ENCODE measurements around the gene MOGAT1.
A peak's percentile ranks its signal among the peaks of the same experiment; 100 is the strongest.
"Not testable (repeated sequence)": the region's sequence is repeated elsewhere in the genome, so short reads cannot be mapped to it uniquely, and the experiment has no call there.

The MOGAT1 gene

DNA sequence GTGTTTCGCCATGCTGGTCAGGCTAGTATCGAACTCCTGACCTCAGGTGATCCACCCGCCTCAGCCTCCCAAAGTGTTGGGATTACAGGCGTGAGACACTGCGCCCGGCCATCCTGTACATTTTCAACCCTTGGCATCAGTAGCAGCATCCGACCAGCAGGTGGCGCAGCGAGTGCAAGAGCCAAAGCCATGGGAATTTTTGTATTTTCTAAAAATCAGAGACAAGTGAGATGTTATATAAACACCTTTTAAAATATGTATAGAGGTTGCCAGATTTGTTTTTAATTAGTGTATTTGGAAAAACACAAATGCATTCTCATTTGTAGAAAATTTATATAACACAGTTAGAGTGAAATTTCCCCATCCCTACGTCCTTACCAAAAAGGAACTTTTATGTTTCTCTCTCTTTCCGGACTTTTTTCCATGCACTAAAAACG lies 36.8 kb downstream of the MOGAT1 start:
- Histone ChIP-seq H3K27ac (ENCODE audit: insufficient read depth, low read depth, low read length, poor library complexity, severe bottlenecking) (no peak overlapping the region), H3K36me3 (ENCODE audit: control insufficient read depth, insufficient read depth, low read length) (no peaks in the 10 kb centered on the region), H3K4me3 (ENCODE audit: insufficient read depth, low read depth, low read length) (no peak overlapping the region), H3K27me3 (ENCODE audit: control insufficient read depth, insufficient read depth, low read length, poor library complexity, severe bottlenecking) (no peaks in the 10 kb centered on the region), H3K9me3 (ENCODE audit: control insufficient read depth, low read length) (no peaks in the 10 kb centered on the region), H3K4me1 (ENCODE audit: control insufficient read depth, insufficient read depth, low read length) (peaks cover 3% of the 10 kb centered on the region)
- WGBS, 2 experiments: 45 to 47% methylated on average over 10 to 11 of the region's 12 CpGs

DNA sequence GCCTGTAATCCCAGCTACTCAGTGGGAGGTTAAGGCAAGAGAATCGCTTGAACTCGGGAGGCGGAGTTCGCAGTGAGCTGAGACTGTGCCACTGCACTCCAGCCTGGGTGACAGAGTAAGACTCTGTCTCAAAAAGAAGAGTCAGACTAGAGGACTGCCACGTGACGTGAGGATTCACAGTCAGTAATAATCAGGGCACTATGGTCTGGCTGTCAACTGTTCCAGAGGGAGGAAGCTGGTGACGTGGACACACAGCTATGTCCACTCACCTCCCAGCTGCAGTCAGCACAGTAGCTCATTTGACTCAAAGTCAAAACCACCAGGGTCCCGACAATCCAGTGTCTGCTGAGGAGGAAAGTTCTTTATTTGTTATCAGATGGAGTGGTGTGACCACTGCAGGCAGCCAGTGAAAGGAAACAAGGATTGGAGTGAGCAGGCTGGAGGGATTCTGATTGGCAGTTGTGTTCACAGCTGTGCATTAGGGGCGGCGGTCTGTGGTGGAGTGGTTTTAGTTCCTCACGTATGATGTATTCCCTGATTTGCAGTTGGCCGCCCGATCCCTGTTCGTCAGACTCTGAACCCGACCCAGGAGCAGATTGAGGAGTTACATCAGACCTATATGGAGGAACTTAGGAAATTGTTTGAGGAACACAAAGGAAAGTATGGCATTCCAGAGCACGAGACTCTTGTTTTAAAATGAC lies 37.9 kb downstream of the MOGAT1 start:
- no peaks in the 10 kb centered on the region for H3K36me3 ChIP-seq (ENCODE audit: control insufficient read depth, insufficient read depth, low read length)
- H3K27me3 ChIP-seq (ENCODE audit: control insufficient read depth, insufficient read depth, low read length, poor library complexity, severe bottlenecking): no peaks in the 10 kb centered on the region
- H3K4me3 ChIP-seq (ENCODE audit: insufficient read depth, low read depth, low read length): no peak overlapping the region
- peaks cover 3% of the 10 kb centered on the region for H3K4me1 ChIP-seq (ENCODE audit: control insufficient read depth, insufficient read depth, low read length)
- H3K9me3 ChIP-seq (ENCODE audit: control insufficient read depth, low read length): no peaks in the 10 kb centered on the region
- 67 to 72% methylated on average over 15 to 16 of the region's 16 CpGs for WGBS, 2 experiments
- H3K27ac ChIP-seq (ENCODE audit: insufficient read depth, low read depth, low read length, poor library complexity, severe bottlenecking): peak overlapping the region; percentile 59

DNA sequence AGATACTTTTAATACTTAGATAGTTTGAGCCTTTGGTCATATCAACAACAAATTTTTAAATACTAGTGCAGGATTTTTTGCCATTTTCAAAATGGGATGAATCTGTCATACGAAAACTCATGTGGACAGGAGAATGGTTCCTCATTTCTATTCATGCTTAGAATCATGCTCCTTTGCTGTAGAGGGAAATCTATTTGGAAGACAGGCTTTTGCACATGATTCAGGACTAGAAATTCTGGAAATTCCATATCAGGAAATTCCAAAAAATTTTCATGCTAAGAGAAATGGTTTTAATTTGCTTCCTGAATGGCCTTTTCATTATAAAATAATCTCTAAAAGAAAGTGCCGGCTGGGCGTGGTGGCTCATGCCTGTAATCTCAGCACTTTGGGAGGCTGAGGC lies 39.3 kb downstream of the MOGAT1 start:
- no peak overlapping the region for H3K27ac ChIP-seq (ENCODE audit: insufficient read depth, low read depth, low read length, poor library complexity, severe bottlenecking)
- H3K36me3 ChIP-seq (ENCODE audit: control insufficient read depth, insufficient read depth, low read length): no peaks in the 10 kb centered on the region
- no peaks in the 10 kb centered on the region for H3K27me3 ChIP-seq (ENCODE audit: control insufficient read depth, insufficient read depth, low read length, poor library complexity, severe bottlenecking)
- H3K9me3 ChIP-seq (ENCODE audit: control insufficient read depth, low read length): no peaks in the 10 kb centered on the region
- WGBS, 2 experiments: 94 to 100% methylated on average over 3 of the region's 3 CpGs
- H3K4me3 ChIP-seq (ENCODE audit: insufficient read depth, low read depth, low read length): no peak overlapping the region
- peaks cover 3% of the 10 kb centered on the region for H3K4me1 ChIP-seq (ENCODE audit: control insufficient read depth, insufficient read depth, low read length)

DNA sequence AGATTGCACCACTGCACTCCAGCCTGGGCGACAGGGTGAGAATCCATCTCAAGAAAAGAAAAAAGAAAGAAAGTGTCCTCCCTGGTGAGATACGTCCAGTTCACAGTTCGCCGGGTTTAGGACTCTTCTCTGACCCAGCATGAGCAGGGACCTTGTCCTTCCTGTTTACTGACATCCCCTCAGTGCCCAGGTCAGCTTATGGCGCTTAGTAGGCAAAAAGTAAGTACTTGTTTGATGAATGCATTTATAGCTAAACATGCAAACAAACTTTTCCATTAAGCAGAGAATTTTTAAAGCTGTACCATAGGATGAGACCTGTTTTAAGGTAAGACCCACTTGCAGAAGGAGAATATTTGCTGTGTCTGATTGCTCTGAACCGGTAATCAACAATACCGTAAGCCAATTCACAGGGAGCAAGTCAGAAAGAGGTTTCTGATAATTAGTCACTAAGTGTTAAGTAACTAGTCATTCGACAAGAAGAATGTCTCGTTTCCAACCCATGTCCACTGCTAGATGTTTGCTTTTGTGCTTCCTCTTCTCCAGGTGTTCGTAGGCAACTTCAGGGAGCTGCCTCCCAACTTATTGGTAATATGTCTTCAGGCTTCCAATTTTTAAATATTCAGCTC lies 40.0 kb downstream of the MOGAT1 start:
- Histone ChIP-seq H3K36me3 (ENCODE audit: control insufficient read depth, insufficient read depth, low read length) (no peaks in the 10 kb centered on the region), H3K4me1 (ENCODE audit: control insufficient read depth, insufficient read depth, low read length) (peaks cover 3% of the 10 kb centered on the region), H3K9me3 (ENCODE audit: control insufficient read depth, low read length) (no peaks in the 10 kb centered on the region), H3K27ac (ENCODE audit: insufficient read depth, low read depth, low read length, poor library complexity, severe bottlenecking) (no peak overlapping the region), H3K4me3 (ENCODE audit: insufficient read depth, low read depth, low read length) (no peak overlapping the region), H3K27me3 (ENCODE audit: control insufficient read depth, insufficient read depth, low read length, poor library complexity, severe bottlenecking) (no peaks in the 10 kb centered on the region)
- WGBS, 2 experiments: 95 to 98% methylated on average over 9 to 10 of the region's 10 CpGs

DNA sequence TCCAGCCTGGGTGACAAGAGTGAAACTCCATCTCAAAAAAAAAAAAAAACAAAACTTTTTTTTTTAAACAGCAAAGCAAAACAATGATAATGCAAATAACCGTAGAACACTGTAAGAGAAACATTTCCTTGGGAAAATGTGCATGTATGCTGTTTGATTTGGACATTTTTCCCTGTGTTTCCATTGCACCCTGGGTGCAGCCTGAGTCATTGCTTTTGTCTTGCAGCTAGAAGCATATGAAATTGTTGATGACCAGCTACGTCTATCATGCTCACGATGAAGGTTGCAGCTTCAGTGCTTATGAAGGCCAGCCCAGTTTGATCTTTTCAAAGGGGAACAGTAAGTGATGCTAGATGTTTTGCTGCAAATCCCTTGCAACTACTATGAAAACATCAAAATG lies 41.5 kb downstream of the MOGAT1 start:
- Histone ChIP-seq H3K4me1 (ENCODE audit: control insufficient read depth, insufficient read depth, low read length) (peaks cover 3% of the 10 kb centered on the region), H3K36me3 (ENCODE audit: control insufficient read depth, insufficient read depth, low read length) (no peaks in the 10 kb centered on the region), H3K27ac (ENCODE audit: insufficient read depth, low read depth, low read length, poor library complexity, severe bottlenecking) (no peak overlapping the region), H3K9me3 (ENCODE audit: control insufficient read depth, low read length) (no peaks in the 10 kb centered on the region), H3K27me3 (ENCODE audit: control insufficient read depth, insufficient read depth, low read length, poor library complexity, severe bottlenecking) (no peaks in the 10 kb centered on the region), H3K4me3 (ENCODE audit: insufficient read depth, low read depth, low read length) (no peak overlapping the region)
- 97 to 100% methylated on average over 3 of the region's 3 CpGs for WGBS, 2 experiments

DNA sequence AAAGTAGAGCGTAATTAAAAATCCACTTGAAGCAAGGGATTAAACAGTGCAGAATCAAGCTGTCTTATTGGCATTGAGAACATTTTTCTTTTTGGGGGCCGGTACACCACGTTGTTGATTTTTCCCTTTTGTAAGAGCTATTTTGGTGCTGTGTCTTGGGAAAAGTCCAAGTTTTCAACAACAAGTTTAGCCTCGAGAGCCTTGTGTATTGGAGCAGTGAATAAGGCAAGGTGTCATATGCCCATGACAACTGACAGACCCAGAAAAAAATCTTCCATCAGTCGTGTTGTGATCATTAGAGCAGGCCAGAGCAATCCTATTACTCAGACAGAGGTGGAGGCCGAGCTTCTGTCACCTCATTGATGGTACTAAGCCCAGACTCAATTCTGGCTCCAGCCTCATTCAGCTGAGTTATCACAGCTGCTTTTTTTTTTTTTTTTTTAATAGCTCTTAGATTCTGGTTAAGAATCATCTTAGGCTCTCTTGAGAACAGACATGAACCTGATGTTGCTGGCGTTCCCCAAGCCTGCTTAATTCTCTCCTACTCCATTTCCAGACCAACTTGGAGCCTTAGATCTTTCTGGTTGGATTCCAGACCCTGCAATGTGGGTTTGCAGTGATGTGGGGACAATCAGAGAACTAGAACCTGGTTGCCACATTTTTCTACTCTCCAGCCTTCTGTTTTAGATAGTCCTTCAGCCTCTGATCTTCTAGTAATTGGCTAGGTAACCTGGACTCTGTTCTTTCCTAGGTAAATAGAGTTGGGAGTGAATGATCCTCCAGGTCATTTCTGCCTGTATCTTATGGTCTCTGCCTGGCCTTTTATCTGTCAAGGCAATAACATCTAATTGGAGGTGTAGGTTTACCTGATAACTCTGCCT lies 43.1 kb downstream of the MOGAT1 start:
- Histone ChIP-seq H3K9me3 (ENCODE audit: control insufficient read depth, low read length) (no peaks in the 10 kb centered on the region), H3K4me1 (ENCODE audit: control insufficient read depth, insufficient read depth, low read length) (no peaks in the 10 kb centered on the region), H3K27me3 (ENCODE audit: control insufficient read depth, insufficient read depth, low read length, poor library complexity, severe bottlenecking) (no peaks in the 10 kb centered on the region), H3K27ac (ENCODE audit: insufficient read depth, low read depth, low read length, poor library complexity, severe bottlenecking) (no peak overlapping the region), H3K36me3 (ENCODE audit: control insufficient read depth, insufficient read depth, low read length) (no peaks in the 10 kb centered on the region), H3K4me3 (ENCODE audit: insufficient read depth, low read depth, low read length) (no peak overlapping the region)
- WGBS, 2 experiments: 92% methylated on average over 7 of the region's 7 CpGs

DNA sequence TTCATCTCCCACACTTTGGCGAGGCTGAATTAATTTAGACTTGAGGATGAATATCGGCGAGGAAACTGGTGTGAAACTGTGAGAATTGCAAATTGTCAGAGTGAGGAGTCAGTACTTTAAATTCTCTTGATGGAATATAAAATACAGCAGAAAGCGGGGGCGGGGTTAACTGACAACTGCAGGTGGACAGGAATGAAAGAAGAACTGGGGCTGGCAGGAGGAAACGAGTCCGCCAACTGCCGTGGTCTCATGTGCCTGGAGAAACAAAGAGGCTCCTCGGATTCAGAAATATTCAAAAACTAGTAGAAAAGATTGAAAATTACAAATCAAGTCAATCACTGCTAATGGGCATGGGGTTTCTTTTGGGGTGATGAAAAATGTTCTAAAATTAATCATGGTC lies 44.3 kb downstream of the MOGAT1 start:
- WGBS, 2 experiments: 93 to 94% methylated on average over 9 of the region's 9 CpGs

DNA sequence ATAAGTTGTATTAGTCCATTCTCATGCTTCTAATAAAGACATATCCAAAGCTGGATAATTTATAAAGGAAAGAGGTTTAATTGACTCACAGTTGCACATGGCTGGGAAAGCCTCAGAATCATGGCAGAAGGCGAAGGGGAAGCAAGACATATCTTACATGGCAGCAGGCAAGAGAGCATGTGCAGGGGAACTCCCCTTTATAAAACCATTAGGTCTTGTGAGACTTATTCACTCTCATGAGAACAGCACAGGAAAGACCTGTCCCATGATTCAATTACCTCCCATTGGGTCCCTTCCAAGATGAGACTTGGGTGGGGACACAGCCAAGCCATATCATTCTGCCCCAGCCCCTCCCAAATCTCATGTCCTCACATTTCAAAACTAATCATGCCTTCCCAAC lies 48.3 kb downstream of the MOGAT1 start:
- H3K4me1 ChIP-seq (ENCODE audit: control insufficient read depth, insufficient read depth, low read length); H3K27ac ChIP-seq (ENCODE audit: insufficient read depth, low read depth, low read length, poor library complexity, severe bottlenecking); H3K36me3 ChIP-seq (ENCODE audit: control insufficient read depth, insufficient read depth, low read length); H3K27me3 ChIP-seq (ENCODE audit: control insufficient read depth, insufficient read depth, low read length, poor library complexity, severe bottlenecking); H3K9me3 ChIP-seq (ENCODE audit: control insufficient read depth, low read length); H3K4me3 ChIP-seq (ENCODE audit: insufficient read depth, low read depth, low read length): not testable (repeated sequence)
- 94 to 97% methylated on average over 1 of the region's 1 CpG for WGBS, 2 experiments

More for the DNA sequence above, 44.3 kb downstream of the MOGAT1 start:
- Histone ChIP-seq H3K9me3 (ENCODE audit: control insufficient read depth, low read length) (no peaks in the 10 kb centered on the region), H3K4me3 (ENCODE audit: insufficient read depth, low read depth, low read length) (no peak overlapping the region), H3K27ac (ENCODE audit: insufficient read depth, low read depth, low read length, poor library complexity, severe bottlenecking) (no peak overlapping the region), H3K4me1 (ENCODE audit: control insufficient read depth, insufficient read depth, low read length) (no peaks in the 10 kb centered on the region), H3K27me3 (ENCODE audit: control insufficient read depth, insufficient read depth, low read length, poor library complexity, severe bottlenecking) (no peaks in the 10 kb centered on the region), H3K36me3 (ENCODE audit: control insufficient read depth, insufficient read depth, low read length) (no peaks in the 10 kb centered on the region)

DNA sequence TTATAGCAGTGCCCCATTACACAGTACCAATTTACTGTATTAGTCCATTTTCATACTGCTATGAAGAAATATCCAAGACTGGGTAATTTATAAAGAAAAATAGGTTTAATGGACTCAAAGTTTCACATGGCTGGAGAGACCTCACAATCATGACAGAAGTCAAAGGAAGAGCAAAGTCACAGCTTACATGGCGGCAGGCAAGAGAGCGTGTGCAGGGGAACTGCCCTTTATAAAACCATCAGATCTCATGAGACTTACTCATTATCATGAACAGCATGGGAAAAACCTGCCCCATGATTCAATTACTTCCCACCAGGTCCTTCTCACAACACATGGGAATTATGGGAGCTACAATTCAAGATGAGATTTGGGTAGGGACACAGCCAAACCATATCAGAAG lies 50.1 kb downstream of the MOGAT1 start:
- WGBS, 2 experiments: 86 to 92% methylated on average over 2 of the region's 2 CpGs
- not testable (repeated sequence) for H3K9me3 ChIP-seq (ENCODE audit: control insufficient read depth, low read length); H3K4me3 ChIP-seq (ENCODE audit: insufficient read depth, low read depth, low read length); H3K27ac ChIP-seq (ENCODE audit: insufficient read depth, low read depth, low read length, poor library complexity, severe bottlenecking); H3K4me1 ChIP-seq (ENCODE audit: control insufficient read depth, insufficient read depth, low read length); H3K36me3 ChIP-seq (ENCODE audit: control insufficient read depth, insufficient read depth, low read length); H3K27me3 ChIP-seq (ENCODE audit: control insufficient read depth, insufficient read depth, low read length, poor library complexity, severe bottlenecking)

DNA sequence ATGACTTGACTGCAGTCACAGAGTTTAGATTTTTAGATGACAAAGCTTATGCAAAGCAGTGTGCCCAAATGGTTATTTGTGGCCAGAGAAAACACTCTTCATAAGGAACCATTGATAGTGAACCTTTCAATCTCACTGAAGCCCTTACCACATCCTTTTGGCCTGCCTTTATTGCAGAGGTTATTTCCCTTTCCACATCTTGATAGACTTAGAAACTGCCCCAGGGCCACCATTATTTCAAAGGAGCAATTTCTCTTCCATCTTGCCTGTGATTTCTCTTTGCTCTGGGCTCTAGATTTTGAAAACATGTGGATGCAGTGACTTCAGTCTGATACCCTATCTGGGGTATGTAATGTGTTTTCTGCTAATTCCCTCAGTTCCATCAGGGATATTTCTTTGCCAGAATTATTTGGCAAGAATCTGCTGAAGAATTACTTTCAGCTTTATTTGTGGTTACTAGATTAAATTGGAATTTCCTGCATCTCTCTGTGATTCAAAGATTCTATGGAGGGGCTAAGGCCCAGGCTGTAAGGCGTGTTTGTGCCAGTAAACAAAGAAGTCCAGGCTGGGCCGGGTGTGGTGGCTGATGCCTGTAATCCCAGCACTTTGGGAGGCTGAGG lies 51.0 kb downstream of the MOGAT1 start:
- H3K27ac ChIP-seq (ENCODE audit: insufficient read depth, low read depth, low read length, poor library complexity, severe bottlenecking): no peak overlapping the region
- H3K9me3 ChIP-seq (ENCODE audit: control insufficient read depth, low read length): no peaks in the 10 kb centered on the region
- H3K36me3 ChIP-seq (ENCODE audit: control insufficient read depth, insufficient read depth, low read length): no peaks in the 10 kb centered on the region
- no peaks in the 10 kb centered on the region for H3K4me1 ChIP-seq (ENCODE audit: control insufficient read depth, insufficient read depth, low read length)
- H3K27me3 ChIP-seq (ENCODE audit: control insufficient read depth, insufficient read depth, low read length, poor library complexity, severe bottlenecking): no peaks in the 10 kb centered on the region
- WGBS, 2 experiments: 87 to 89% methylated on average over 2 of the region's 2 CpGs
- no peak overlapping the region for H3K4me3 ChIP-seq (ENCODE audit: insufficient read depth, low read depth, low read length)

All from ectodermal cell (in vitro differentiated cells).